ENCODE results near the gene KIF11.

DNA sequence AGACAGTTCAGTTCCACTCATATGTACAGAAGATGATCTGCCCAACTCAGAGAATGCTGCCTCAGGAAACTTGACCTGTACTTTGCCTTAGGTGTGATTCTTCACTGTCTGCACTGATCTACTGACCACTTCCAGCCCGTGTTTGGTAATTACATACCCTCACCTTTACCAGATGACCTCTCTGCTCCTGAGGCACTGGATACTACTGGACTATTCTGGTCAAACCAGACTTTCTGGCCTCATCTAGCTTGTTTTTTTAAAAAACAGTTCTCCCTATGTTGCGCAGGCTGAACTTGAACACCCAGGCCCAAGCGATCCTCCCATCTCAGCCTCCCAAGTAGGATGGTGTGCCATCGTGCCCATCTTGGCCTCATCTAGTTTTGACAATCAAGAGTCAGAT is 45.3 kb upstream of the KIF11 start:
- TF ChIP-seq SMC3 (IDR thresholded peaks at IDR 0.05), result no peak
- TF ChIP-seq REST (IDR thresholded peaks at IDR 0.05), result no peak
- no peak for TF ChIP-seq PHF8 (IDR thresholded peaks at IDR 0.05; ENCODE audit: borderline replicate concordance, low read depth)
- TF ChIP-seq TP53 (CRISPR knock-in tag; IDR thresholded peaks at IDR 0.05), result no peak
- no peak for TF ChIP-seq EP300 (IDR thresholded peaks at IDR 0.05)
- TF ChIP-seq, protein P1, sequence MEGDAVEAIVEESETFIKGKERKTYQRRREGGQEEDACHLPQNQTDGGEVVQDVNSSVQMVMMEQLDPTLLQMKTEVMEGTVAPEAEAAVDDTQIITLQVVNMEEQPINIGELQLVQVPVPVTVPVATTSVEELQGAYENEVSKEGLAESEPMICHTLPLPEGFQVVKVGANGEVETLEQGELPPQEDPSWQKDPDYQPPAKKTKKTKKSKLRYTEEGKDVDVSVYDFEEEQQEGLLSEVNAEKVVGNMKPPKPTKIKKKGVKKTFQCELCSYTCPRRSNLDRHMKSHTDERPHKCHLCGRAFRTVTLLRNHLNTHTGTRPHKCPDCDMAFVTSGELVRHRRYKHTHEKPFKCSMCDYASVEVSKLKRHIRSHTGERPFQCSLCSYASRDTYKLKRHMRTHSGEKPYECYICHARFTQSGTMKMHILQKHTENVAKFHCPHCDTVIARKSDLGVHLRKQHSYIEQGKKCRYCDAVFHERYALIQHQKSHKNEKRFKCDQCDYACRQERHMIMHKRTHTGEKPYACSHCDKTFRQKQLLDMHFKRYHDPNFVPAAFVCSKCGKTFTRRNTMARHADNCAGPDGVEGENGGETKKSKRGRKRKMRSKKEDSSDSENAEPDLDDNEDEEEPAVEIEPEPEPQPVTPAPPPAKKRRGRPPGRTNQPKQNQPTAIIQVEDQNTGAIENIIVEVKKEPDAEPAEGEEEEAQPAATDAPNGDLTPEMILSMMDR (IDR thresholded peaks at IDR 0.05), result no peak
- no peak for TF ChIP-seq POLR2AphosphoS2 (conservative IDR thresholded peaks at IDR 0.05; ENCODE audit: low read length)
- TF ChIP-seq KDM1A (IDR thresholded peaks at IDR 0.05; ENCODE audit: low read depth), result no peak
- no peak for TF ChIP-seq HOXA7 (CRISPR knock-in tag; IDR thresholded peaks at IDR 0.05)

Measured in A549 (cell line).